ENCODE measurements around the gene OR8J3. TPM values are rescaled to one million over a fixed set of nuclear protein-coding genes. Genes with fewer than 3 reads are reported as not detected.
"Not testable (repeated sequence)": the region's sequence is repeated elsewhere in the genome, so short reads cannot be mapped to it uniquely, and the experiment has no call there.

The OR8J3 gene
- total and polyA plus RNA-seq, 12 donors: not detected

- TF ChIP-seq CTCF (IDR thresholded peaks at IDR 0.05): no peak
- intact Hi-C loops (cut with DNase I): no loop called here
- no peak for DNase-seq
Observed at GRCh38 chr11:56151376-56151775, 11.4 kb upstream of the OR8J3 start.

GRCh38 chr11:56143681-56144080 is 3.7 kb upstream of the OR8J3 start:
- H3K9me3 ChIP-seq: peaks cover 0 to 31% (median 0%) of the 10 kb centered on the region in 11 donors
- H3K36me3 ChIP-seq; H3K4me1 ChIP-seq; DNase-seq; intact Hi-C loops (cut with DNase I); H3K27me3 ChIP-seq; ATAC-seq; H3K27ac ChIP-seq; H3K4me3 ChIP-seq: not testable (repeated sequence)
- 92 to 94% methylated on average over 18 to 27 of the region's 30 CpGs for WGBS, 2 donors

More at GRCh38 chr11:56151376-56151775, 11.4 kb upstream of the OR8J3 start:
- Histone ChIP-seq H3K27ac (no peak overlapping the region), H3K4me1 (no peaks in the 10 kb centered on the region), H3K9me3 (peaks cover 0 to 83% (median 6%) of the 10 kb centered on the region in 11 donors), H3K36me3 (no peaks in the 10 kb centered on the region), H3K4me3 (no peak overlapping the region), H3K27me3 (no peaks in the 10 kb centered on the region)
- ATAC-seq: no peak
- WGBS, 2 donors: 59 to 60% methylated on average over 1 of the region's 1 CpG

- Histone ChIP-seq H3K27me3 (no peaks in the 10 kb centered on the region), H3K27ac (no peak within 1 kb of the TSS), H3K36me3 (no peaks in the 10 kb centered on the region), H3K4me3 (no peak within 1 kb of the TSS), H3K4me1 (no peaks in the 10 kb centered on the region), H3K9me3 (peaks cover 0 to 4% (median 0%) of the 10 kb centered on the region in 11 donors)
- DNase-seq: no peak
- no peak for ATAC-seq
- TF ChIP-seq CTCF (IDR thresholded peaks at IDR 0.05): no peak
- 64 to 73% methylated on average over 6 of the region's 6 CpGs for WGBS, 2 donors
- intact Hi-C loops (cut with DNase I): no loop called here
Observed at GRCh38 chr11:56122073-56122472, 17.9 kb downstream of the OR8J3 start, which contains the start of gene OR8H3. Gene OR8H3, plus strand, starts transcription at chr11:56122373. Its CDS starts 0 bp downstream, at chr11:56122373.

GRCh38 chr11:56103210-56103737 is 36.7 kb downstream of the OR8J3 start, which contains the start of gene OR8H2:
Gene OR8H2, plus strand, starts transcription at chr11:56103687. Its CDS starts 1,356 bp downstream, at chr11:56105043.
- intact Hi-C loops (cut with DNase I): no loop called here
- no peaks in the 10 kb centered on the region for H3K36me3 ChIP-seq
- no peak for DNase-seq
- no peaks in the 10 kb centered on the region for H3K4me1 ChIP-seq
- no peak for ATAC-seq
- peaks cover 0 to 9% (median 0%) of the 10 kb centered on the region in 11 donors for H3K9me3 ChIP-seq
- H3K4me3 ChIP-seq: no peak within 1 kb of the TSS
- no peaks in the 10 kb centered on the region for H3K27me3 ChIP-seq
- TF ChIP-seq CTCF (IDR thresholded peaks at IDR 0.05): no peak
- H3K27ac ChIP-seq: no peak within 1 kb of the TSS

GRCh38 chr11:56093008-56093407 is 47.0 kb downstream of the OR8J3 start, which contains the start of gene OR8I2:
Gene OR8I2, plus strand, starts transcription at chr11:56093308. Its CDS starts 0 bp downstream, at chr11:56093308.
- DNase-seq (no peak), ATAC-seq (no peak)
- H3K9me3 ChIP-seq: peaks cover 0 to 12% (median 0%) of the 10 kb centered on the region in 11 donors
- intact Hi-C loops (cut with DNase I): no loop called here
- no peaks in the 10 kb centered on the region for H3K4me1 ChIP-seq
- 57 to 81% methylated on average over 3 of the region's 3 CpGs for WGBS, 2 donors
- TF ChIP-seq CTCF (IDR thresholded peaks at IDR 0.05): no peak
- no peak within 1 kb of the TSS for H3K27ac ChIP-seq
- H3K4me3 ChIP-seq: no peak within 1 kb of the TSS
- no peaks in the 10 kb centered on the region for H3K27me3 ChIP-seq
- no peaks in the 10 kb centered on the region for H3K36me3 ChIP-seq

All from heart right ventricle (tissue), 16 donors.